ENCODE results near the gene KLK13.

Gene KLK13

GRCh38 chr19:51081476-51081875 lies 16.6 kb upstream of the KLK13 start:
- no peaks in the 10 kb centered on the region for H3K9me3 ChIP-seq (ENCODE audit: control insufficient read depth, insufficient read depth, low read length)
- no peaks in the 10 kb centered on the region for H3K36me3 ChIP-seq (ENCODE audit: control insufficient read depth, insufficient read depth, low read length)
- no peak overlapping the region for H3K4me3 ChIP-seq (ENCODE audit: low read length)
- no peak overlapping the region for H3K27ac ChIP-seq (ENCODE audit: low read length)
- peaks cover 2% of the 10 kb centered on the region; the same call in 1 of the 2 replicates for H3K4me1 ChIP-seq (ENCODE audit: control insufficient read depth, insufficient read depth, low read length)
- DNase-seq (ENCODE audit: low read depth, low spot score) = no peak
- H3K27me3 ChIP-seq (ENCODE audit: control insufficient read depth, insufficient read depth, low read length) = no peaks in the 10 kb centered on the region
- no CpG with 5 or more reads among the region's 14 CpGs for WGBS (ENCODE audit: insufficient coverage, insufficient read length)

- H3K4me3 ChIP-seq (ENCODE audit: low read length) = no peak overlapping the region
- no peaks in the 10 kb centered on the region for H3K9me3 ChIP-seq (ENCODE audit: control insufficient read depth, insufficient read depth, low read length)
- WGBS (ENCODE audit: insufficient coverage, insufficient read length) = no CpG with 5 or more reads among the region's 27 CpGs
- DNase-seq (ENCODE audit: low read depth, low spot score) = no peak
- H3K27me3 ChIP-seq (ENCODE audit: control insufficient read depth, insufficient read depth, low read length) = no peaks in the 10 kb centered on the region
- no peak overlapping the region for H3K27ac ChIP-seq (ENCODE audit: low read length)
- peaks cover 2% of the 10 kb centered on the region; the same call in 1 of the 2 replicates for H3K4me1 ChIP-seq (ENCODE audit: control insufficient read depth, insufficient read depth, low read length)
- H3K36me3 ChIP-seq (ENCODE audit: control insufficient read depth, insufficient read depth, low read length) = no peaks in the 10 kb centered on the region
These were observed 14.7 kb upstream of the KLK13 start for GRCh38 chr19:51079481-51080110.

GRCh38 chr19:51078731-51079130 lies 13.8 kb upstream of the KLK13 start:
- no peaks in the 10 kb centered on the region for H3K27me3 ChIP-seq (ENCODE audit: control insufficient read depth, insufficient read depth, low read length)
- no peak overlapping the region for H3K27ac ChIP-seq (ENCODE audit: low read length)
- H3K4me1 ChIP-seq (ENCODE audit: control insufficient read depth, insufficient read depth, low read length) = peaks cover 2% of the 10 kb centered on the region; the same call in 1 of the 2 replicates

GRCh38 chr19:51078104-51078503 lies 13.2 kb upstream of the KLK13 start:
- Histone ChIP-seq H3K9me3 (ENCODE audit: control insufficient read depth, insufficient read depth, low read length) (no peaks in the 10 kb centered on the region), H3K4me1 (ENCODE audit: control insufficient read depth, insufficient read depth, low read length) (peaks cover 2% of the 10 kb centered on the region; the same call in 1 of the 2 replicates), H3K4me3 (ENCODE audit: low read length) (no peak overlapping the region), H3K27ac (ENCODE audit: low read length) (no peak overlapping the region), H3K27me3 (ENCODE audit: control insufficient read depth, insufficient read depth, low read length) (no peaks in the 10 kb centered on the region), H3K36me3 (ENCODE audit: control insufficient read depth, insufficient read depth, low read length) (no peaks in the 10 kb centered on the region)
- WGBS (ENCODE audit: insufficient coverage, insufficient read length) = no CpG with 5 or more reads among the region's 6 CpGs
- DNase-seq (ENCODE audit: low read depth, low spot score) = no peak

More at GRCh38 chr19:51078731-51079130, 13.8 kb upstream of the KLK13 start:
- Histone ChIP-seq H3K4me3 (ENCODE audit: low read length) (no peak overlapping the region), H3K36me3 (ENCODE audit: control insufficient read depth, insufficient read depth, low read length) (no peaks in the 10 kb centered on the region), H3K9me3 (ENCODE audit: control insufficient read depth, insufficient read depth, low read length) (no peaks in the 10 kb centered on the region)
- no peak for DNase-seq (ENCODE audit: low read depth, low spot score)
- WGBS (ENCODE audit: insufficient coverage, insufficient read length) = no CpG with 5 or more reads among the region's 6 CpGs

GRCh38 chr19:51076631-51077213 lies 11.8 kb upstream of the KLK13 start:
- WGBS (ENCODE audit: insufficient coverage, insufficient read length) = no CpG with 5 or more reads among the region's 14 CpGs
- H3K9me3 ChIP-seq (ENCODE audit: control insufficient read depth, insufficient read depth, low read length) = no peaks in the 10 kb centered on the region
- DNase-seq (ENCODE audit: low read depth, low spot score) = no peak

GRCh38 chr19:51075998-51076397 lies 11.1 kb upstream of the KLK13 start:
- no peaks in the 10 kb centered on the region for H3K9me3 ChIP-seq (ENCODE audit: control insufficient read depth, insufficient read depth, low read length)
- no CpG with 5 or more reads among the region's 5 CpGs for WGBS (ENCODE audit: insufficient coverage, insufficient read length)

More at GRCh38 chr19:51076631-51077213, 11.8 kb upstream of the KLK13 start:
- Histone ChIP-seq H3K4me3 (ENCODE audit: low read length) (no peak overlapping the region), H3K27ac (ENCODE audit: low read length) (no peak overlapping the region), H3K36me3 (ENCODE audit: control insufficient read depth, insufficient read depth, low read length) (no peaks in the 10 kb centered on the region), H3K4me1 (ENCODE audit: control insufficient read depth, insufficient read depth, low read length) (peaks cover 2% of the 10 kb centered on the region; the same call in 1 of the 2 replicates), H3K27me3 (ENCODE audit: control insufficient read depth, insufficient read depth, low read length) (no peaks in the 10 kb centered on the region)

GRCh38 chr19:51071095-51071405 lies 6.2 kb upstream of the KLK13 start:
- no peaks in the 10 kb centered on the region for H3K4me1 ChIP-seq (ENCODE audit: control insufficient read depth, insufficient read depth, low read length)
- DNase-seq (ENCODE audit: low read depth, low spot score) = no peak
- no peaks in the 10 kb centered on the region for H3K36me3 ChIP-seq (ENCODE audit: control insufficient read depth, insufficient read depth, low read length)
- no peaks in the 10 kb centered on the region for H3K9me3 ChIP-seq (ENCODE audit: control insufficient read depth, insufficient read depth, low read length)
- H3K27me3 ChIP-seq (ENCODE audit: control insufficient read depth, insufficient read depth, low read length) = no peaks in the 10 kb centered on the region
- H3K27ac ChIP-seq (ENCODE audit: low read length) = no peak overlapping the region
- no CpG with 5 or more reads among the region's 4 CpGs for WGBS (ENCODE audit: insufficient coverage, insufficient read length)
- no peak overlapping the region for H3K4me3 ChIP-seq (ENCODE audit: low read length)

More at GRCh38 chr19:51075998-51076397, 11.1 kb upstream of the KLK13 start:
- Histone ChIP-seq H3K4me3 (ENCODE audit: low read length) (no peak overlapping the region), H3K27ac (ENCODE audit: low read length) (no peak overlapping the region), H3K36me3 (ENCODE audit: control insufficient read depth, insufficient read depth, low read length) (no peaks in the 10 kb centered on the region), H3K4me1 (ENCODE audit: control insufficient read depth, insufficient read depth, low read length) (peaks cover 2% of the 10 kb centered on the region; the same call in 1 of the 2 replicates), H3K27me3 (ENCODE audit: control insufficient read depth, insufficient read depth, low read length) (no peaks in the 10 kb centered on the region)
- DNase-seq (ENCODE audit: low read depth, low spot score) = no peak

- Histone ChIP-seq H3K27me3 (ENCODE audit: control insufficient read depth, insufficient read depth, low read length) (no peaks in the 10 kb centered on the region), H3K27ac (ENCODE audit: low read length) (no peak overlapping the region)
These were observed 5.6 kb upstream of the KLK13 start for GRCh38 chr19:51070334-51071094.

GRCh38 chr19:51066393-51067186 lies 1.7 kb upstream of the KLK13 start:
- no peak for DNase-seq (ENCODE audit: low read depth, low spot score)
- no peaks in the 10 kb centered on the region; the same call in 1 of the 2 replicates for H3K4me1 ChIP-seq (ENCODE audit: control insufficient read depth, insufficient read depth, low read length)
- no peaks in the 10 kb centered on the region for H3K36me3 ChIP-seq (ENCODE audit: control insufficient read depth, insufficient read depth, low read length)
- no peaks in the 10 kb centered on the region for H3K27me3 ChIP-seq (ENCODE audit: control insufficient read depth, insufficient read depth, low read length)
- H3K9me3 ChIP-seq (ENCODE audit: control insufficient read depth, insufficient read depth, low read length) = no peaks in the 10 kb centered on the region
- 100% methylated on average over 3 of the region's 7 CpGs for WGBS (ENCODE audit: insufficient coverage, insufficient read length)
- no peak overlapping the region for H3K27ac ChIP-seq (ENCODE audit: low read length)
- H3K4me3 ChIP-seq (ENCODE audit: low read length) = no peak overlapping the region

More at GRCh38 chr19:51070334-51071094, 5.6 kb upstream of the KLK13 start:
- Histone ChIP-seq H3K36me3 (ENCODE audit: control insufficient read depth, insufficient read depth, low read length) (no peaks in the 10 kb centered on the region), H3K4me3 (ENCODE audit: low read length) (no peak overlapping the region), H3K9me3 (ENCODE audit: control insufficient read depth, insufficient read depth, low read length) (no peaks in the 10 kb centered on the region), H3K4me1 (ENCODE audit: control insufficient read depth, insufficient read depth, low read length) (no peaks in the 10 kb centered on the region; the same call in 1 of the 2 replicates)
- no CpG with 5 or more reads among the region's 5 CpGs for WGBS (ENCODE audit: insufficient coverage, insufficient read length)
- no peak for DNase-seq (ENCODE audit: low read depth, low spot score)
